Stimulated activated CD4-positive, alpha-beta T cell treated with anti-CD3 and anti-CD28 coated beads, Interleukin-1b, Interleukin-23, amount 100 ng/mL, for 24 hours (primary cell): ENCODE results near the gene HPSE2.
"Not testable (repeated sequence)": the region's sequence is repeated elsewhere in the genome, so short reads cannot be mapped to it uniquely, and the experiment has no call there.

Experiments used
- DNase-seq, 4 experiments: peaks; one replicate each; pipeline ENCODE4 v3.0.0-alpha.2; 2020; ENCODE audit warnings: low read depth in 4 of 4, low spot score in 1 of 4

HPSE2 gene

GRCh38 chr10:99008054-99008453 is 227.6 kb downstream of the HPSE2 start:
- DNase-seq = no peak

GRCh38 chr10:99007457-99007856 is 228.2 kb downstream of the HPSE2 start:
- no peak for DNase-seq

GRCh38 chr10:99005254-99005653 is 230.4 kb downstream of the HPSE2 start:
- no peak for DNase-seq

GRCh38 chr10:99004738-99005137 is 230.9 kb downstream of the HPSE2 start:
- no peak for DNase-seq

GRCh38 chr10:99002392-99002791 is 233.3 kb downstream of the HPSE2 start:
- no peak for DNase-seq

- no peak for DNase-seq
Observed at GRCh38 chr10:98997596-98997995, 238.1 kb downstream of the HPSE2 start.

- no peak for DNase-seq
Observed at GRCh38 chr10:98994030-98994429, 241.6 kb downstream of the HPSE2 start.

GRCh38 chr10:98983751-98984150 is 251.9 kb downstream of the HPSE2 start:
- DNase-seq = not testable (repeated sequence)

- DNase-seq = no peak
Observed at GRCh38 chr10:98980353-98980752, 255.3 kb downstream of the HPSE2 start.

- DNase-seq = no peak
Observed at GRCh38 chr10:98971464-98971863, 264.2 kb downstream of the HPSE2 start.

GRCh38 chr10:98967601-98968000 is 268.1 kb downstream of the HPSE2 start:
- DNase-seq = no peak

GRCh38 chr10:98963608-98964007 is 272.0 kb downstream of the HPSE2 start:
- DNase-seq = no peak

- no peak for DNase-seq
Observed at GRCh38 chr10:98959379-98959778, 276.3 kb downstream of the HPSE2 start.

GRCh38 chr10:98957801-98958200 is 277.9 kb downstream of the HPSE2 start:
- DNase-seq = no peak

- DNase-seq = no peak
Observed at GRCh38 chr10:98956576-98957260, 278.9 kb downstream of the HPSE2 start.

- DNase-seq = no peak
Observed at GRCh38 chr10:98953251-98953650, 282.4 kb downstream of the HPSE2 start.

- DNase-seq = no peak
Observed at GRCh38 chr10:98951269-98952000, 284.2 kb downstream of the HPSE2 start.

GRCh38 chr10:98950106-98950505 is 285.5 kb downstream of the HPSE2 start:
- no peak for DNase-seq

- DNase-seq = no peak
Observed at GRCh38 chr10:98949306-98949705, 286.3 kb downstream of the HPSE2 start.

- no peak for DNase-seq
Observed at GRCh38 chr10:98943681-98944080, 292.0 kb downstream of the HPSE2 start.

- no peak for DNase-seq
Observed at GRCh38 chr10:98929709-98930108, 305.9 kb downstream of the HPSE2 start.

- DNase-seq = no peak
Observed at GRCh38 chr10:98925651-98926050, 310.0 kb downstream of the HPSE2 start.

- DNase-seq = no peak
Observed at GRCh38 chr10:98924526-98924925, 311.1 kb downstream of the HPSE2 start.
